Measurements from ENCODE around the gene VARS2. TPM values are rescaled to one million over a fixed set of nuclear protein-coding genes. Genes with fewer than 3 reads are reported as not detected.

VARS2 gene
- total and polyA plus RNA-seq, 8 donors: 34.0 to 54.3 (median 44.7) TPM

DNA sequence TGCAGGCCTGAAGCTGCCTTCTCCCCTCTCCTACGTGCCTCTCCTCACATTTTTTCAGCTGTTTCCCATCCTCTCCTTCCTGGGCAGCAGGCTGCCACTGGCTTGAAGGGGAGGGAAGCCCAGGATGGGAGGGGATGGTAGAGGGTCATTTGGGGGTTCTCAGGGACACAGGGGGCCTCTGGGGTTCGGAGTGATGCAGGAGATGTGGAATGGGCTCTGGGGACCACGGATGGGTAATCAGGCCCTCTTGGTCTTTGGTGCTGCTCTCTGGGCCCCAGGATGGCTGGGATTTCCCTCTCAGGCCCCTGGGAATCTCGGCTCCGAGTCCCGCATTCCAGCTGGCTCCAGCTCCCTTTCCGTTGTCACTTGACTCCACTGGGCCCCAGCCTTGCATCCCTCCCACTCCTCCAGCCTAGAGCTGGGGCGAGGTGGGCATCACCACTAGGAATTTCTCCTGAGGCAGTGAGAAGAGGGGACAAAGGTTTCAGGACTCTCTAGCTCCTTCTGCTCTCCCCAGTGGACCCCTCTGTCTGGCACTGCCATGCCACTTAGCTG lies 31.8 kb upstream of the VARS2 start:
- H3K4me3 ChIP-seq: peak overlapping the region in 1 of 2 donors; percentile 60
- no peaks in the 10 kb centered on the region for H3K9me3 ChIP-seq
- peak overlapping the region; percentile 63 to 77 for H3K27ac ChIP-seq
- TF ChIP-seq, protein P1, sequence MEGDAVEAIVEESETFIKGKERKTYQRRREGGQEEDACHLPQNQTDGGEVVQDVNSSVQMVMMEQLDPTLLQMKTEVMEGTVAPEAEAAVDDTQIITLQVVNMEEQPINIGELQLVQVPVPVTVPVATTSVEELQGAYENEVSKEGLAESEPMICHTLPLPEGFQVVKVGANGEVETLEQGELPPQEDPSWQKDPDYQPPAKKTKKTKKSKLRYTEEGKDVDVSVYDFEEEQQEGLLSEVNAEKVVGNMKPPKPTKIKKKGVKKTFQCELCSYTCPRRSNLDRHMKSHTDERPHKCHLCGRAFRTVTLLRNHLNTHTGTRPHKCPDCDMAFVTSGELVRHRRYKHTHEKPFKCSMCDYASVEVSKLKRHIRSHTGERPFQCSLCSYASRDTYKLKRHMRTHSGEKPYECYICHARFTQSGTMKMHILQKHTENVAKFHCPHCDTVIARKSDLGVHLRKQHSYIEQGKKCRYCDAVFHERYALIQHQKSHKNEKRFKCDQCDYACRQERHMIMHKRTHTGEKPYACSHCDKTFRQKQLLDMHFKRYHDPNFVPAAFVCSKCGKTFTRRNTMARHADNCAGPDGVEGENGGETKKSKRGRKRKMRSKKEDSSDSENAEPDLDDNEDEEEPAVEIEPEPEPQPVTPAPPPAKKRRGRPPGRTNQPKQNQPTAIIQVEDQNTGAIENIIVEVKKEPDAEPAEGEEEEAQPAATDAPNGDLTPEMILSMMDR (IDR thresholded peaks at IDR 0.05): no peak
- H3K4me1 ChIP-seq: peaks cover 36 to 43% of the 10 kb centered on the region in 2 donors
- H3K27me3 ChIP-seq: peaks cover 0 to 50% of the 10 kb centered on the region in 2 donors
- intact Hi-C loops (cut with DNase I): no loop called here
- ATAC-seq (no peak), DNase-seq (no peak)
- no peaks in the 10 kb centered on the region for H3K36me3 ChIP-seq

DNA sequence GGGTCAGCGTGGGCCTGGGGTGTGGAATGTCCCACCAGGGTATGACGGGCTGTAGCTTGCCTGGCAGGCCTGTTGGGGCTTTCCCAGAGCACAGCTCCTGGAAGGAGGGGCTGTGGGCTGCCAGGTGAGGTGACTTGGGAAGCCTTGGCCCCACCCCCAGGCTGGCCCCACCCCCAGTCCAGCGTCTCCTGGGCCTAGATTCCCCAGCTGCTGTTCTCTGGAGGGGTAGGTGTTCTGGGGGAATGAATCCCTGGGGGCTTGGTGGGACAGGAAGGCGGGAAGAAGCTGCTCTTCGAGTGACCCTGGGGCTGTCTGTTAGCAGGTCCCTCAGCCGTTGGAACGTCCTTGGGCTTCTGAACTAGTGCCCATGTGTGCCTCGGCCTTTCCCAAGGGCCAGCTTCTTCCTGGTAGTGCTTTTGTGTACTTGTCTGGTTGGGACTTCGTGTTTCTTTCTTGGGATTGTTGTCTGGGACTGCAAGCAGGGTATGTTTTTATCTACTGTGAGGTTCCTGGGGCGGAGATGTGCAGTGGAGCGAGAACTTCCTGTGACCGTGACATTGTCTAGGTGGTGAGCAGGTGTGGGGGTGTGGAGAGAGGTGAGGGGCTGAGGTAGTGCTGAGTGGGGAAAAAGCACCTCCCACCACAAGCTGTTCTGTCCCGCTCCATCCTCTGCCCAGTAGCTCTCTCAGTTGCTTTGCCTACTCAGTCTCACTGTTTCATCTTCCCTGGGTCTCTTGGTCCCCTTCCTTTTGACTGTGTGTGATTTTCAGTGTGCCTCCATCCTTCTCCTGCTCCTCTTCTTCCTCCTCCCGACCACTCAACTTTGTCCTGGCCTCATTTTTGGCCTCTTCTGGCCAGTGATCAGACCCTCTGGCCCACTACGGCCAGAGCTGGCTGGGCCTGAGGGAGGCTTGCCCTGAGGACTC lies 31.0 kb upstream of the VARS2 start:
- ATAC-seq (peak; percentile 66), DNase-seq (peak in 3 of 4 donors; percentile 71 to 86 (median 77))
- Histone ChIP-seq H3K27me3 (peaks cover 0 to 50% of the 10 kb centered on the region in 2 donors), H3K4me1 (peaks cover 29 to 36% of the 10 kb centered on the region in 2 donors), H3K27ac (peak overlapping the region; percentile 63 to 77), H3K4me3 (peak overlapping the region; percentile 60), H3K36me3 (no peaks in the 10 kb centered on the region), H3K9me3 (no peaks in the 10 kb centered on the region)
- TF ChIP-seq, protein P1 (IDR thresholded peaks at IDR 0.05): no peak
- intact Hi-C loops (cut with DNase I): no loop called here

DNA sequence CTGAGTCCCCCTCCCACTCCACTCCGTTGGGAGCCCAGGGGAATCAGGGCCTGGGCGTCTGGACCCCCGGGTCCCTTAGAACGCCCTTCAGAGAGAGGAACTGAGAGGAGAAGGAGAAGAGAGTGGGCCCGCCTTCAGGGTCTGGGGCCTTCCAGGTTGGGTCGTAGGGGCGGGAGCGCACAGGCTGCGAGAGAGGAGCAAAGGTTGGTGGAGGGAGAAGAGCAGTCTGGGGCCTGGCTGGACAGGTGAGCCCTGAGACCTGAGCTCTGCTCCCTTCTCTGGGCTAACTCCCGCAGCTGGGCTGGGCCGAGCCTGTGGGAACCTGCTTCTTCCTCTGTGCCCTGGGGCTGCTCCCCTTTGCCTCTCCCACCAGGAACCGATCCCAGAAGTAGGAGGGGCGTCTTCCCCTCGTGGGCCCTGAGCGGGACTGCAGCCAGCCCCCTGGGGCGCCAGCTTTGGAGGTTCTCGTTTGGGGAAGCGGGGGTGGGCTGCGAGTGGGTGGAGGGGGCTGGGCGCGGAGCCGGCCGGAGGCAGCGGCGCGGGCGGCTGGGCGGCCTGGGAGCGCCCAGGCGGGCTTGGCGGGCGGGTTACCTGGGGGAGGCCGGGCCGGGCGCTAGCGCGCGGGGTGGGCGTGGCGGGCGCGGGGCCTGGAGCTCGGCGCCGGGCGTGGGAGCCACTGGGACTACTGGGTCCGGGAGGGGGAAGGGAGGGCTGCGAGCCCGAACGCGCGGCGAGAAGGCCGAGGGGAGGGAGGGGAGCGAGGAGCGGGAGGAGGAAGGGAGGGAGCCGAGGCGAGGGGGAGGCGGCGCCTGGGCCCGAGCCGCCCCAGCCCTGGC lies 30.1 kb upstream of the VARS2 start, which contains the start of gene DDR1:
Gene DDR1 (plus strand): TSS at position 835 of the 836 bp plus-strand sequence. CDS start 4,211 bp downstream, outside the sequence.
- ATAC-seq: peak; percentile 55
- TF ChIP-seq, protein P1 (IDR thresholded peaks at IDR 0.05): no peak
- Histone ChIP-seq H3K27me3 (peaks cover 0 to 50% of the 10 kb centered on the region in 2 donors), H3K36me3 (peaks cover 0 to 2% of the 10 kb centered on the region in 2 donors), H3K4me1 (peaks cover 29 to 36% of the 10 kb centered on the region in 2 donors), H3K4me3 (peak within 1 kb of the TSS; percentile 60), H3K27ac (peak within 1 kb of the TSS; percentile 71 to 77), H3K9me3 (no peaks in the 10 kb centered on the region)
- peak; percentile 75 to 90 (median 85) for DNase-seq
- intact Hi-C loops (cut with DNase I): no loop called here

DNA sequence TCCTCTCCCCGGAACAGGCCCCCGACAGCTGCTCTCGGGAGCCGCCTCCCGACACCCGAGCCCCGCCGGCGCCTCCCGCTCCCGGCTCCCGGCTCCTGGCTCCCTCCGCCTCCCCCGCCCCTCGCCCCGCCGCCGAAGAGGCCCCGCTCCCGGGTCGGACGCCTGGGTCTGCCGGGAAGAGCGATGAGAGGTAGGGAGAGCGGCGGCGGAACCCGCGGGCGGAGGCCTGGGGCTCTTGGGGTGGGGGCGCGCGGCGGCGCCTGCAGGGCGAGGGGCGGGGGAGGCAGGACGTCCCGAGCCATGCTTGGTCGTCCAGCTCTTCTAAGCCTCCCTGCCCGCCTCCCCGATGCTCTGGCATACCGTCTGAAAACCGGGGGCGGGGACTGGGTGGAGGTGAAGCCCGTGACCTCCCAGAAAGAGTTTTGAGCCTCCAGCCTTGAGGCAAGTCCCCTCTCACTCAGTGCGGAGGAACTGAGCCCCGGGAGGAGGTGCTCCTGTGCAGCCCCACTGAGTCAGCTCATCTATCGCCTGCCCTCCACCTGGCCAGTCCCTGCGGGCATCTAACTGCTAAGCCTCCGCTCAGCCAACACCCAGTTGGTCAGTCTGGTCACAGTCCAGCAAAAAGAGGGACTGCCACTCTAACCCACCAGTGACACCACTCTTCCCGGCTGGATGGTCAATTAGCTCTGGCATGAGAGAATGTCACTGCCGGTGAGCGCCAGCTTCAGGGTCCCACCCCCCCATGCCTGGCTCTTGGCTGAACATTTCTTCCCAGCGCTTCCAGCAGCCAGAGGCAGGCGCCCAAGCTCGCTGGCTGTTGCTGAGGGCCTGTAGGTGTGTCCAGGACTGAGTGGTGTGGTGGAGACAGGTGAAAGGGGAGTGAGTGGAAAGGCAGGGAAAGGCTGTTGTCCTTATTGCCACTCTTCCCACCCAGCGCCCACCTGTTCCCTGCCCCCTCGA lies 29.2 kb upstream of the VARS2 start:
- intact Hi-C loops (cut with DNase I): no loop called here
- Histone ChIP-seq H3K4me3 (peak overlapping the region; percentile 60), H3K27me3 (peaks cover 0 to 50% of the 10 kb centered on the region in 2 donors), H3K36me3 (peaks cover 0 to 9% of the 10 kb centered on the region in 2 donors), H3K27ac (peak overlapping the region; percentile 71 to 75), H3K4me1 (peaks cover 29 to 36% of the 10 kb centered on the region in 2 donors), H3K9me3 (no peaks in the 10 kb centered on the region)
- TF ChIP-seq, protein P1 (IDR thresholded peaks at IDR 0.05): no peak
- ATAC-seq (peak; percentile 26), DNase-seq (peak in 1 of 4 donors; percentile 47)
